Tibial nerve (tissue), 4 donors: Measurements from ENCODE around the gene POGZ.

Experiments
- CTCF ChIP-seq, 5 experiments: fragments of 200-600 bp in 3 of 5; fragments of 450-650 bp in 2 of 5; sonication (generic) in 3 of 5; IDR thresholded peaks; one replicate each; pipeline ENCODE4 v1.5.1; 2016 to 2019; ENCODE audit warnings: antibody characterized with exemption in 5 of 5, mild to moderate bottlenecking in 3 of 5, moderate library complexity in 2 of 5
- EP300 ChIP-seq, 2 donors: sonication (generic); formaldehyde crosslinking; IDR thresholded peaks; one replicate each; pipeline ENCODE4 v1.6.1; 2017; ENCODE audit warnings: antibody characterized with exemption in 2 of 2, mild to moderate bottlenecking in 1 of 2
- POLR2A ChIP-seq, 2 donors: fragments of 450-650 bp; IDR thresholded peaks; one replicate each; pipeline ENCODE4 v1.6.1; 2017; ENCODE audit warnings: antibody characterized with exemption in 2 of 2, mild to moderate bottlenecking in 2 of 2, moderate library complexity in 2 of 2

GRCh38 chr1:151418081-151418480 lies 41.2 kb downstream of the POGZ start:
- TF ChIP-seq POLR2A (IDR thresholded peaks at IDR 0.05): no peak
- no peak for TF ChIP-seq CTCF (IDR thresholded peaks at IDR 0.05)
- TF ChIP-seq EP300 (IDR thresholded peaks at IDR 0.05): no peak
